VCaP (cell line): ENCODE data around the gene CHL1.

Source experiments
- H3K27ac ChIP-seq: fragments of 450-650 bp; 2 replicates; pipeline ENCODE4 v1.5.1; 2017
- TF ChIP-seq, protein P1 (sequence below): fragments of 450-650 bp; conservative IDR thresholded peaks from 2 replicates; pipeline ENCODE4 v1.5.1; 2017; ENCODE audit warnings: mild to moderate bottlenecking, moderate library complexity

Gene CHL1

DNA sequence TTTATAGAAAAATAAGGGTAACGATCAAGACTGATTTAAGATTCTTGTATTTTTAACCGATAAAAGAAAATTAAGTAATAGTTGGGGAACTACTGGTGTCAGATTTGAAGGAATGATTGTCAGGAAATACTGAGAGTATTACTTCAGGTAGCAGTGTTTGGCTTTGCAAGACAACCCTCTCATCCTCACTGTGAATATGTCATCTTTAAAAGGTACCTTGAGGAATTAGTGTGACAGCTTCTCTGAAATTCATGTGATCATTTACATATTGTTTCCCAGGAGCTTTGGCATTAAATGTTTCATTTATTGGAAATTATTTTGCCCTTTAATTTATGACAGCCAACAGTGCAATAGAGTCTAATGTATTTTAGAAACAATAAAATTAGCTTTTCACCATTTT is 3.3 kb downstream of the CHL1 start:
- TF ChIP-seq, protein P1, sequence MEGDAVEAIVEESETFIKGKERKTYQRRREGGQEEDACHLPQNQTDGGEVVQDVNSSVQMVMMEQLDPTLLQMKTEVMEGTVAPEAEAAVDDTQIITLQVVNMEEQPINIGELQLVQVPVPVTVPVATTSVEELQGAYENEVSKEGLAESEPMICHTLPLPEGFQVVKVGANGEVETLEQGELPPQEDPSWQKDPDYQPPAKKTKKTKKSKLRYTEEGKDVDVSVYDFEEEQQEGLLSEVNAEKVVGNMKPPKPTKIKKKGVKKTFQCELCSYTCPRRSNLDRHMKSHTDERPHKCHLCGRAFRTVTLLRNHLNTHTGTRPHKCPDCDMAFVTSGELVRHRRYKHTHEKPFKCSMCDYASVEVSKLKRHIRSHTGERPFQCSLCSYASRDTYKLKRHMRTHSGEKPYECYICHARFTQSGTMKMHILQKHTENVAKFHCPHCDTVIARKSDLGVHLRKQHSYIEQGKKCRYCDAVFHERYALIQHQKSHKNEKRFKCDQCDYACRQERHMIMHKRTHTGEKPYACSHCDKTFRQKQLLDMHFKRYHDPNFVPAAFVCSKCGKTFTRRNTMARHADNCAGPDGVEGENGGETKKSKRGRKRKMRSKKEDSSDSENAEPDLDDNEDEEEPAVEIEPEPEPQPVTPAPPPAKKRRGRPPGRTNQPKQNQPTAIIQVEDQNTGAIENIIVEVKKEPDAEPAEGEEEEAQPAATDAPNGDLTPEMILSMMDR = no peak
- H3K27ac ChIP-seq = no peak overlapping the region

DNA sequence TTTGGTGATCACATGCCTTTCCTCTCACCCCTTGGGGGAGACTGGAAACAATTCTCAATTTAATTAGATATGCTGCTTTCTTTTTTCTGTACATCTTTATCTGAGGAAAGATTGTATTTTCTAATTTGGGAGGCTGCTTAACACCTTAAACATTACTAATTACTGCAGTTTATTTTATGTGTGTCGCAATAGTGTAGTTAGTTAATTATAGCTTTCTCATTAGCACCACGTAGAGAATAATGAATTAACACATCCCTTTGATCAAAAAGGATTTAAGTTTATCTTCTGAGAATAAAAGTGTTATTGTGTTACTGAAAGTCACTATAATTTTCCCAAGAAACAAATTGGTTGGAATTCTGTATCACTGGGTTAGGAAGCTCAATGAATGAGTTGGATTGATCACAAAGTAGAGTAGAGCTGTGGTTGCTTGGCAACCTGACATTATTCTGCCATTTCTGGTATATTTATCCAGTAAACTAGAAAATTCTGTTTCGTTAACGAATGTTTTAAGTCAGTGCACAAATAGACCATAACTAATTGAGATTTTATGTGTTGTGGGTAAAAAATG is 4.3 kb downstream of the CHL1 start:
- TF ChIP-seq, protein P1 = no peak
- H3K27ac ChIP-seq = no peak overlapping the region

DNA sequence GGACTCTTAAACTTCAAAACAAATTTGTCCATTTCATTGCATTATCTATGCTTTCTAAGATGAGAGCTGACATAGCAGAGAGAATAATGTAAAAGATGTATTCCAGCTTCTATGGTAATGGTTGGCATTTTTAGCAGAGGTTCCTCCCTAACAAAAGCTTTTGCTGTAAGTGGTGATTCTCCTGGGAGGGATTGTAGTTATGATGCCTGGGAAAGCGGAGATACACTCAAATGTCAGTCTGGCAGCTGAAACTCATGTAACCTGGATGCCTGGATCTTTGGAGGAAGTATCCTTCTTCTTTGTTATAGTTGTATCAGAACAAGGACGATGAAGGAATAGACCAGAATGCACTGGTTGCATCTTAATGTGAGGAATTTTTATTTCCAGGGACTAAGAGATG is 7.5 kb downstream of the CHL1 start:
- TF ChIP-seq, protein P1 = no peak
- no peak overlapping the region for H3K27ac ChIP-seq

DNA sequence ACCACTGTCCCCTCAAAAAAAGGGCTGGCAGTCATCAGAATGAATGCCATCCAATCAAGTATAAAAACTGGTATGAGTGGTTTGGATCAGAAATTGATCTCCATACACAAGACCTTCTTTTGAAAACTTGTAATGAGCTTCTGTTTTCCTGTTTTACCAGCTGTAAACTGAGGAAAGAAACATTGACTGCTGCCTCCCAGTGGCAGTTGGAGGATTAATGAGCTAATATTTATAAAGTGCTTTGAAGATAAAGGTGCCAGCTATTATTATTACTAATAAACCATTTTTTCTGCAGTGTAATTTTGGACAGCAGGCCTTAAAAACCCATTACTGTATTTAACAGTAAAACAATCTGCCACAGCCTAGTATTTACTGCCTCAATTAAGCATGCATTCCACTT is 11.4 kb downstream of the CHL1 start:
- TF ChIP-seq, protein P1 = peak; percentile 24
- H3K27ac ChIP-seq = no peak overlapping the region

DNA sequence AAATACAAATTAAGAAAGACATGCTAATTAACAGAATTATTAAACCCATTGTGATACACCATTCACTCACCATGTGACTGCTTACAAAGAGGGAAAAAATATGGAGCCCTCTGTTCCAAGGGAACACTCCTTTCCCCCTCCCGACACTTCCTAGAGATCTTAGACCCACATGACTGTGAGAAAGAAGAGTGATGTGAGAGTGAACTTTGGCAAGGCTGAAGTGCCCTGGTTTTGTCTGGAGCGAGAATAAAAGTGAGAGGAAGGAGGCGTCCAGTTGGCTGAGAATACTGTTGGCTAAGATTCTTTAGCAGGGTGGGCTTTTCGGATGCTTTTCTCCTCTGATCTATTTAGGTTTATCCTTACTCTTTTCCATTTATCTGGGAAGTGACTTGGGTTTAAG is 14.1 kb downstream of the CHL1 start:
- H3K27ac ChIP-seq = no peak overlapping the region
- TF ChIP-seq, protein P1 = no peak

DNA sequence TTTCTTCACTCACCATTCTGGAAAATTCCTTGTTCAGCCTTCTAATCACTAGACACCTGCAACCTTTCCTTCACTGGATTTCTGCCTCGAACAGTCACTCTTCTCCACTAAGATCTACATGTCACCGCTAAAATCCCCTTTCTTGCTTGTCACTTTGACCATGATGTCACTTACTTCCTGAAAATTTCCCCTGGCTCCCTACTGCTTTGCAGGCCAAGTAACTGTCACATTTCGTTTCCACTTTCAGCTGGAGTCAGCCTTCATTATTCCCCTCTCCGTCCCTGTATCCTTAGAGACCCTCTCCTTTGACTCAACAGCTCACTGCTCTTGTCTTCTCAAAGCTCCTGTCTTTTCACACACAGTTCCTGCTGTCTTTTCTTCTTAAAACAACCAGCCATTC is 15.9 kb downstream of the CHL1 start:
- TF ChIP-seq, protein P1 = no peak
- H3K27ac ChIP-seq = no peak overlapping the region

DNA sequence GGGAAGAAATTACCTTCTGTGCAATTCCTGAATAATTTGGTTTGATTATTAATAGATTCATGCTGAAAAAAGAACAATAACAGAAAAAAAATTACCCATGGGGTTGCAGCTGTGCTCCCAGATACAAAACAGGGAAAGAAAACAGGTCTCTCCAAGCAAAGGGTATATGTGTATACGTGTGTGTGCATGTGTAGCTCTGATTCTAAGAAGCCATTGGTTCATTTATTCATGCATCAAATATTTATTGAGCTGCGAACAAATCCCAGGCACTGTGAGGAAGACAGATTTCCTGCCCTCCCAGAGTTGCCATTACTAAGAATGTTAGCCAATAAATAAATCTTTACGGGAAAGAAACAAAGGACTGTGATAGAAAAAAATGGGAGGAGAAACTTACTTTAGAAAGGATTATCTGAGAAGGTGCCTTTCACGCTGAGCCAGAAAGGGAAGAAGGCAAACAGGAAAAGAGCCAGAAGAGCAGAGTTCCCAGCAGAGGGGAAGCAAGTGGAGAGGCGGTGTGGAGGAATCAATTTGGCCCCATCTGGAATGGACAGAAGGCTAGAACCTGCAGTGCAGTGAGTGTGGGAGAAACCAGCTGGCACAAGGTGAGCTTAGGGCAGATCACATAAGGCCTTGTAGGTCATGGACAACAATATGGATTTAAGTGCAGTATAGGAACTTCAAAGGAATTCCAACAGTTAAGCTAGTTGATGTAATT is 20.7 kb downstream of the CHL1 start:
- H3K27ac ChIP-seq = peak overlapping the region; percentile 6; the same call in 1 of the 2 replicates
- TF ChIP-seq, protein P1 = no peak
